Mononuclear cell (primary cell): ENCODE data around the gene LAMA5. TPM values are rescaled to one million over a fixed set of nuclear protein-coding genes. Genes with fewer than 3 reads are reported as not detected.

Experiments used
- H3K27me3 ChIP-seq: 2 replicates; pipeline ENCODE4 v1.6.0; 2011; ENCODE audit warnings: low read length, control low read depth; ENCODE audit not compliant: insufficient read depth
- H3K4me1 ChIP-seq: 2 replicates; pipeline ENCODE4 v1.5.1; 2011; ENCODE audit warnings: mild to moderate bottlenecking, low read length, control low read depth; ENCODE audit not compliant: insufficient read depth
- H3K4me3 ChIP-seq: 2 replicates; pipeline ENCODE4 v1.5.1; 2011; ENCODE audit warnings: mild to moderate bottlenecking, low read length, moderate library complexity
- H3K9me3 ChIP-seq: 2 replicates; pipeline ENCODE4 v1.5.1; 2011; ENCODE audit warnings: low read depth, mild to moderate bottlenecking, control low read depth, low read length
- total RNA-seq: library from RNA; depleted of rRNA; stranded (reverse); fragments of >200 nt; gene quantifications from one replicate; pipeline ENCODE4 v1.2.3, GENCODE V29; 2012

Gene LAMA5
- total RNA-seq, 1 donor, result 1.2 TPM

DNA sequence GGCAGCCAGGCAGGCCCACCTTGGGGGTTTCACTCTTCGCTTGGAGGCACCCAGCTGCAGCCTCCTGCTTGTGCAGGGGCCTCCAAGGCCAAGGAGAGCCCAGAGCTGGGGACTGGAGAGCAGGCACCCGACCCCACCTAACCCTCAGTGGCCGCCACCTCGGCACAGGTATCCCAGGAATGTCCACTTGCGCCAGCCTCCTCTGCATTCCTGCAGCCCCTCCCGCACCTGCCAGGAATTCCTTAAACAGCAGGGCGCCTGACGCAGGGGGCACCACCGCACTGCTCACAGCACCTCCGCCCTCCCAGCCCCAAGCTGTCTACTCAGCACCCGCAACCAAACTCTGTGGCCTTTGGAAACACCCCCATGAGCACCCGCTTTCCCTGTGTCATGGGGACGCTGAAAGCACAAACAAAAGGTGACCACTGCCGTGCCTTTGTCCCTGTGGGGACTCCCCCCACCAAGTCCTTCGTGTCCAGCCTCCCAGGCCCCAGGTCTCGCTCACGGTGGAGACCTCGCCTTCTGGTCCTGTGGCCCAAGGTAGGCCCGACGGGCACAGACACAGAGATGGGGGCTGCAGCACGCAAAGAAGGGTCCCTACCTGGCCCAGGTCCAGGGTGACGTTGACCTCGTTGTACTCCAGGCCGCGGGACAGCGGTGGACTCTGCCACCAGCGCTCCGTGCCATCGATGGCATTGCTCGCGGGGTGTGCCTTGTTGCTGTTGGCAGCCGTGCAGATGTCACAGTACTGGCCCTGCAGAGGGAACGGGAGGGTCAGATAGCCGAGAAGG is 5.1 kb downstream of the LAMA5 start:
- no peak overlapping the region for H3K4me3 ChIP-seq
- H3K4me1 ChIP-seq, result no peaks in the 10 kb centered on the region
- peaks cover 11% of the 10 kb centered on the region for H3K27me3 ChIP-seq
- no peaks in the 10 kb centered on the region for H3K9me3 ChIP-seq

GRCh38 chr20:62360854-62361798 is 6.0 kb downstream of the LAMA5 start:
- no peak overlapping the region for H3K4me3 ChIP-seq
- peaks cover 8% of the 10 kb centered on the region for H3K27me3 ChIP-seq
- no peaks in the 10 kb centered on the region for H3K9me3 ChIP-seq
- H3K4me1 ChIP-seq, result no peaks in the 10 kb centered on the region

DNA sequence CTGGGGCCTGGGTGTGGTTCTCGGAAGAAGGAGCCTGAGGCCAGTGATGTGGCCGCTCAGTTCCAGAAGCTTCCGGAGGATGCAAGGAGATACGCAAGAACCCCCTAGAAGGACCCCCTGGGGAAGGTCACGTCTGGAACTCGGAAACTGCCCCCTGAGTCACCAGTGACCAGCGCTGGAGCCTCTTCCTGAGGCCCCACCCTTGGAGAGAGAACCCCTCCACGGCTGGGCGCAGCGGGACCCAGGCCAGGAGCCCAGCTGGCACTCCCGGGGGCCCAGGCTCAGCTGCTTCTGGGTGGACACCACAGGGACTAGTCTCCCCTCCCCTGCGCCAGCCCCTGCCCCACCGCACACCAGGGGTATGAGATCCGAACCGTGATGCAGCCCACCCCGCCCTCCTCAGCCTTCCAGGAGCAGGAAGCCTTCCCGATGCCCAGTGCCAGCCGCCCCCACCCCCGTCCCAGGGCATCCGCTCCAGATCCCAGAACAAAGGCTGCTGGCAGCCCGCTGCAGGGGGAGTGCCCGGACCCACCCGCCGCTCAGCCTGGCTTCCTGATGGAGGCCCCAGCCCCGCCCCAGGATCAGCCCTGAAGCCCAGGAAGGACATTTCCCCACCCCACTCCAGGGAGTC is 7.5 kb downstream of the LAMA5 start:
- H3K27me3 ChIP-seq, result no peaks in the 10 kb centered on the region
- H3K4me1 ChIP-seq, result no peaks in the 10 kb centered on the region
- H3K4me3 ChIP-seq, result no peak overlapping the region
- no peaks in the 10 kb centered on the region for H3K9me3 ChIP-seq

- no peaks in the 10 kb centered on the region for H3K27me3 ChIP-seq
- no peak overlapping the region for H3K4me3 ChIP-seq
- H3K9me3 ChIP-seq, result no peaks in the 10 kb centered on the region
- H3K4me1 ChIP-seq, result no peaks in the 10 kb centered on the region
These were observed 8.0 kb downstream of the LAMA5 start for GRCh38 chr20:62359043-62359490.

DNA sequence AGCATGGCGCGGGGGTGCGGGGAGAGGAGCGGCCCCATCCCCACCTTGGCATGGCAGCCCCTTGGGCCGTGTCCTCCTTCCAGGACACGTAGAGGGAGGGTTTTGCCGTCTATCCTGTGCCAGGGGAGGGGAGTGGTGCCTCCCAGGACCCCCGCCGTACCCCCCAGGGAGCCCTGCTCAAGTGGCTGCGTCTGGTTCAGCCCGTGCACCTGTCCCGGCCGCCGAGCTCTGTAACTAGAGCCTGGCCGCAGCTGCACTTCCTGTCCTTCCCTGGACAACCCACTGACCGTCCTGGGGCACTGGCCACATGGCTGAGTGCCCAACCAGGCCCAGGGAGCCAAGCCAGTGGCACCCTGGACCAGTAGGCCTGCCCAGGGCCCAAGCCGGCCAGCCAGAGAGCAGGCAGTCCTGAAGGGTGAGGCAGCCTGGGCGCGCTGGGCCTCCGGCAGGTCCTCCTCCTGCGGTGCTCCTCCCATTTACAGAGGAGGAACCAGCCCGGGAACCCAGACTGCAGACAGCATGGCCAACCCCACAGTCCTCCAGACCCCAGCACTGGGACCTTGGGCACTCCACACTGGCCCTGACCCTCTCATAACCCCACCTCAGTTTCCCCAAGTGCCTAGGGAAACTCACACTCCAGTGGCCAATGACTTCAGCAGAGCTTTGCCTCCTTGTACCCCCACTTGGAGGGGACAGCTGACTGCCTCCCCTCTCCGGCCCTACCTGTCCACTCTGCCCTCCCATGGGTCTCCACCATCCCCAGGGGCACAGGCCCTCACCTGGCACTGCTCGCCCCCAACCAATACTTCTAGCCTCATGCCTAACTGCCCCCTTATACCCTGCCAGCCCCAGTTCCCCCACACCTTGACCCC is 8.7 kb downstream of the LAMA5 start:
- no peaks in the 10 kb centered on the region for H3K27me3 ChIP-seq
- H3K4me1 ChIP-seq, result no peaks in the 10 kb centered on the region
- H3K4me3 ChIP-seq, result no peak overlapping the region

GRCh38 chr20:62357681-62358080 is 9.4 kb downstream of the LAMA5 start:
- H3K4me1 ChIP-seq, result no peaks in the 10 kb centered on the region
- no peaks in the 10 kb centered on the region for H3K27me3 ChIP-seq
- H3K9me3 ChIP-seq, result no peaks in the 10 kb centered on the region
- no peak overlapping the region for H3K4me3 ChIP-seq

More for the DNA sequence above, 8.7 kb downstream of the LAMA5 start:
- H3K9me3 ChIP-seq, result no peaks in the 10 kb centered on the region

- Histone ChIP-seq H3K27me3 (no peaks in the 10 kb centered on the region), H3K4me3 (no peak overlapping the region)
These were observed 9.9 kb downstream of the LAMA5 start for GRCh38 chr20:62357187-62357667.

GRCh38 chr20:62356589-62357186 is 10.4 kb downstream of the LAMA5 start:
- no peaks in the 10 kb centered on the region for H3K4me1 ChIP-seq
- H3K4me3 ChIP-seq, result no peak overlapping the region
- no peaks in the 10 kb centered on the region for H3K27me3 ChIP-seq
- no peaks in the 10 kb centered on the region for H3K9me3 ChIP-seq

More at GRCh38 chr20:62357187-62357667, 9.9 kb downstream of the LAMA5 start:
- Histone ChIP-seq H3K4me1 (no peaks in the 10 kb centered on the region), H3K9me3 (no peaks in the 10 kb centered on the region)

GRCh38 chr20:62355878-62356588 is 11.1 kb downstream of the LAMA5 start:
- Histone ChIP-seq H3K4me1 (no peaks in the 10 kb centered on the region), H3K4me3 (no peak overlapping the region), H3K9me3 (no peaks in the 10 kb centered on the region), H3K27me3 (no peaks in the 10 kb centered on the region)

DNA sequence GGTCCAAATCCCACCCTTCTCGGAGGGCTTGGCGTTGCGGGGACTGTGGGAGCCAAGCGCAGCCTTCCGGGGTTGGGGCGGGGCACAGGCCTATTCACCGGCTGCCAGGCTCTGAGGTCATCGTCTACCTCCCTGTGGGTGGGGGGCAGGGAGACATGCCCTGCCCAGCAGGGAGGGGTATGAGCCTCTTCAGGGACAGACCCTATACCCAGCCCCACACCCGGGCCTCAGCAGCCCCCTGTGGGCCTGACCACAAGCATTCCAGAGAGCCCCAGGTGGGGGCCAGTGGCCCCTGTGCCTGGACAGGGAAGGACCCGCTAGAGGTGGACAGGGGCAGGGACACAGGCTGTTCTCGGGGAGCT is 11.6 kb downstream of the LAMA5 start:
- Histone ChIP-seq H3K9me3 (no peaks in the 10 kb centered on the region), H3K4me3 (no peak overlapping the region), H3K4me1 (no peaks in the 10 kb centered on the region), H3K27me3 (no peaks in the 10 kb centered on the region)

GRCh38 chr20:62354811-62355341 is 12.2 kb downstream of the LAMA5 start:
- H3K4me1 ChIP-seq, result no peaks in the 10 kb centered on the region
- no peak overlapping the region for H3K4me3 ChIP-seq
- H3K27me3 ChIP-seq, result no peaks in the 10 kb centered on the region
- H3K9me3 ChIP-seq, result no peaks in the 10 kb centered on the region

DNA sequence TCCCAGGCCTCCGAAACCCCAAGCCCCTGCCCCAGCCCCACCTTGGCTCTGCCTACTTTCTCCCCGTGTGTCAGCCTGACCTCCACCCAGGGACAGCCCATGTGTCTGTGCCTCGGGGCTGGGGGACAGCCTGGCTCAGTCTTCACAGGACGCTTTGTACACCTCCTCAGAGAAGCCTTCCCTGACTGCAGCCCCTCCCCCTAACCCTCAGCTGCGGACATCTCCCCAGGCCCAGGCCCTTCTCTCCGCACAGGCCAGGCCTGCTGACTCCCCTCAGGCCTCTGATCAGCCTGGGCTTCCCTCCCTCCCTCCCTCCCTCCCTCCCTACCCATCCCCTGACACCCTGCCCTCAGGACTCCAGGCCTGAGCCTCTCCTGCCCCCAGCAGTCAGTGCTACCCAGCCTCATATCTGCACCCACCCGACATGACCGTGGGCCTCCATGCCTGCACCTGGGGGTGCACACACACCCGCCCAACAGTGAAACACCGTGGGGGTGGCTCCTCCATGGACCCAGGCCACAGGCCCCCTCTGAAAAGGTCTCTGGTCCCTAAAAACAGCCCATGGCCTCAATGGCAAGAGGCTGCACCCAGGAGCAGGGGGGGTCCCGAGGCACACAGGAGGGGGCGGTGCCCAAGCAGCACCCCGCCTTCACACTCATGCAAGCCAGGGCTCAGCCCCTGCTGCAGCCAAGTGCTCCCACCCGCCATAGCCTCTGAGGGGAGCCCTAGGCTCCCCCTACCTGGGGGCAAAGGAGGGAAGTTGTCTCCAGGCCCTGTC is 12.9 kb downstream of the LAMA5 start:
- Histone ChIP-seq H3K4me3 (no peak overlapping the region), H3K9me3 (no peaks in the 10 kb centered on the region), H3K27me3 (no peaks in the 10 kb centered on the region), H3K4me1 (no peaks in the 10 kb centered on the region)
